Inflammatory macrophage treated with lipopolysaccharide for 1 hour (primary cell): ENCODE measurements around the gene MACROD2.

Experiments used
- DNase-seq, 2 donors: peaks; one replicate each; pipeline ENCODE4 v3.0.0-alpha.2; 2020 to 2022

The MACROD2 gene

GRCh38 chr20:14609328-14610221, 614.3 kb downstream of the MACROD2 start:
- no peak for DNase-seq

- DNase-seq, result no peak
Measured at GRCh38 chr20:14611479-14611878, 616.2 kb downstream of the MACROD2 start.

- DNase-seq, result no peak
Measured at GRCh38 chr20:14612391-14612790, 617.1 kb downstream of the MACROD2 start.

GRCh38 chr20:14616003-14616402, 620.7 kb downstream of the MACROD2 start:
- DNase-seq, result no peak

GRCh38 chr20:14617123-14617522, 621.8 kb downstream of the MACROD2 start:
- DNase-seq, result no peak

- DNase-seq, result no peak
Measured at GRCh38 chr20:14619411-14619810, 624.1 kb downstream of the MACROD2 start.

GRCh38 chr20:14622796-14623195, 627.5 kb downstream of the MACROD2 start:
- DNase-seq, result no peak

- DNase-seq, result no peak
Measured at GRCh38 chr20:14631011-14631410, 635.7 kb downstream of the MACROD2 start.

- no peak for DNase-seq
Measured at GRCh38 chr20:14632906-14633305, 637.6 kb downstream of the MACROD2 start.

- no peak for DNase-seq
Measured at GRCh38 chr20:14633507-14633906, 638.2 kb downstream of the MACROD2 start.

GRCh38 chr20:14634665-14635064, 639.3 kb downstream of the MACROD2 start:
- DNase-seq, result no peak

GRCh38 chr20:14637441-14637840, 642.1 kb downstream of the MACROD2 start:
- no peak for DNase-seq

- no peak for DNase-seq
Measured at GRCh38 chr20:14643146-14643545, 647.8 kb downstream of the MACROD2 start.

- DNase-seq, result no peak
Measured at GRCh38 chr20:14643556-14643955, 648.2 kb downstream of the MACROD2 start.

- no peak for DNase-seq
Measured at GRCh38 chr20:14644306-14645097, 649.2 kb downstream of the MACROD2 start.

GRCh38 chr20:14647016-14647415, 651.7 kb downstream of the MACROD2 start:
- DNase-seq, result no peak

GRCh38 chr20:14649662-14650061, 654.3 kb downstream of the MACROD2 start:
- DNase-seq, result no peak

- DNase-seq, result no peak
Measured at GRCh38 chr20:14657266-14658005, 662.1 kb downstream of the MACROD2 start.

GRCh38 chr20:14664101-14664500, 668.8 kb downstream of the MACROD2 start:
- no peak for DNase-seq

GRCh38 chr20:14666696-14667095, 671.4 kb downstream of the MACROD2 start:
- no peak for DNase-seq

GRCh38 chr20:14667226-14667625, 671.9 kb downstream of the MACROD2 start:
- DNase-seq, result no peak

GRCh38 chr20:14672066-14672465, 676.8 kb downstream of the MACROD2 start:
- no peak for DNase-seq

GRCh38 chr20:14673164-14673563, 677.8 kb downstream of the MACROD2 start:
- no peak for DNase-seq
